Cardiac muscle cell (in vitro differentiated cells and primary cell): Measurements from ENCODE around the gene PFAS. TPM values are rescaled to one million over a fixed set of nuclear protein-coding genes. Genes with fewer than 3 reads are reported as not detected.

Source experiments
- DNase-seq, 2 donors: peaks; one replicate each; pipeline versions ENCODE4 v3.0.0 to v3.0.0-alpha.2; 2010 to 2017; ENCODE audit warnings: low read depth in 1 of 2, low spot score in 1 of 2
- H3K27ac ChIP-seq: fragments of 200-600 bp; sonication (generic); 2 replicates; pipeline ENCODE4 v1.5.1; 2016
- H3K27me3 ChIP-seq: fragments of 200-600 bp; sonication (generic); 2 replicates; pipeline ENCODE4 v1.6.0; 2016; ENCODE audit warnings: control low read depth
- H3K36me3 ChIP-seq: fragments of 200-600 bp; sonication (generic); 2 replicates; pipeline ENCODE4 v1.5.1; 2016; ENCODE audit warnings: control low read depth
- H3K4me1 ChIP-seq: fragments of 200-600 bp; sonication (generic); 2 replicates; pipeline ENCODE4 v1.8.1; 2017; ENCODE audit warnings: low read depth, mild to moderate bottlenecking, mixed run types
- H3K4me3 ChIP-seq: fragments of 200-600 bp; sonication (generic); 2 replicates; pipeline ENCODE4 v1.5.1; 2016; ENCODE audit warnings: mild to moderate bottlenecking
- H3K9me3 ChIP-seq: fragments of 200-600 bp; sonication (generic); 2 replicates; pipeline ENCODE4 v1.5.1; 2017; ENCODE audit warnings: low read depth, mild to moderate bottlenecking, control low read depth
- CTCF ChIP-seq: IDR thresholded peaks from 2 replicates; pipeline ENCODE4 v1.5.1; 2012; ENCODE audit warnings: low read depth, mild to moderate bottlenecking, low read length
- polyA plus RNA-seq: library from polyadenylated mRNA; unstranded; fragments of >200 nt; fragmentation: Nextera tagmentation; extraction: Ambion mirVana; gene quantifications from 2 replicates; pipeline ENCODE4 v1.2.1, GENCODE V29; 2016
- total RNA-seq: library from RNA; depleted of rRNA; stranded (reverse); fragments of >200 nt; gene quantifications from 2 replicates; pipeline ENCODE4 v1.2.3, GENCODE V29; 2016

PFAS gene
- total and polyA plus RNA-seq, 2 experiments from 2014 or later, result 48.2 to 62.5 TPM

- H3K4me3 ChIP-seq, result peak overlapping the region; percentile 21
- no peaks in the 10 kb centered on the region for H3K27me3 ChIP-seq
- peaks cover 33% of the 10 kb centered on the region for H3K36me3 ChIP-seq
- peak; percentile 80 to 93 for DNase-seq
- H3K27ac ChIP-seq, result peak overlapping the region; percentile 55
- no peaks in the 10 kb centered on the region for H3K9me3 ChIP-seq
- H3K4me1 ChIP-seq, result no peaks in the 10 kb centered on the region
- no peak for TF ChIP-seq CTCF
These were observed 22.4 kb upstream of the PFAS start for GRCh38 chr17:8226536-8227237.

GRCh38 chr17:8227238-8227581 lies 21.9 kb upstream of the PFAS start:
- peak overlapping the region; percentile 55 for H3K27ac ChIP-seq
- TF ChIP-seq CTCF, result no peak
- no peaks in the 10 kb centered on the region for H3K4me1 ChIP-seq
- peak overlapping the region; percentile 21 for H3K4me3 ChIP-seq
- H3K9me3 ChIP-seq, result no peaks in the 10 kb centered on the region
- no peak for DNase-seq
- no peaks in the 10 kb centered on the region for H3K27me3 ChIP-seq
- peaks cover 37% of the 10 kb centered on the region for H3K36me3 ChIP-seq

GRCh38 chr17:8231701-8232100 lies 17.4 kb upstream of the PFAS start:
- DNase-seq, result no peak
- Histone ChIP-seq H3K27ac (no peak overlapping the region), H3K4me1 (no peaks in the 10 kb centered on the region), H3K9me3 (no peaks in the 10 kb centered on the region), H3K4me3 (no peak overlapping the region), H3K36me3 (peaks cover 64% of the 10 kb centered on the region), H3K27me3 (no peaks in the 10 kb centered on the region)
- no peak for TF ChIP-seq CTCF

GRCh38 chr17:8234361-8235270 lies 14.5 kb upstream of the PFAS start:
- no peak for TF ChIP-seq CTCF
- peaks cover 49% of the 10 kb centered on the region for H3K36me3 ChIP-seq

GRCh38 chr17:8235676-8236075 lies 13.4 kb upstream of the PFAS start:
- no peak overlapping the region for H3K27ac ChIP-seq
- DNase-seq, result no peak
- H3K36me3 ChIP-seq, result peaks cover 41% of the 10 kb centered on the region
- TF ChIP-seq CTCF, result no peak
- no peaks in the 10 kb centered on the region for H3K27me3 ChIP-seq
- no peak overlapping the region for H3K4me3 ChIP-seq
- H3K9me3 ChIP-seq, result no peaks in the 10 kb centered on the region
- no peaks in the 10 kb centered on the region for H3K4me1 ChIP-seq

More at GRCh38 chr17:8234361-8235270, 14.5 kb upstream of the PFAS start:
- H3K27ac ChIP-seq, result no peak overlapping the region
- no peaks in the 10 kb centered on the region for H3K27me3 ChIP-seq
- no peak for DNase-seq
- no peak overlapping the region for H3K4me3 ChIP-seq
- H3K4me1 ChIP-seq, result no peaks in the 10 kb centered on the region
- no peaks in the 10 kb centered on the region for H3K9me3 ChIP-seq
